AG04450 (cell line): ENCODE results near the gene PCDHA1. TPM values are rescaled to one million over a fixed set of nuclear protein-coding genes. Genes with fewer than 3 reads are reported as not detected.
"Not testable (repeated sequence)": the region's sequence is repeated elsewhere in the genome, so short reads cannot be mapped to it uniquely, and the experiment has no call there.

Experiments used
- CTCF ChIA-PET: fragments of 300-600, 350-600 bp; formaldehyde crosslinking; extraction: SDS; loops from one replicate; lab custom pipeline; 2022; ENCODE audit warnings: antibody characterized with exemption, inconsistent platforms; lab: Charles Lee
- POLR2A ChIA-PET: fragments of 350-600 bp; formaldehyde crosslinking; extraction: SDS; loops from one replicate; lab custom pipeline; 2021; ENCODE audit warnings: antibody characterized with exemption, inconsistent platforms; lab: Yijun Ruan, JAX
- DNase-seq: peaks from one replicate; pipeline ENCODE4 v3.0.0-alpha.2; 2011; ENCODE audit warnings: low read depth, low spot score
- H3K27ac ChIP-seq: one replicate; pipeline ENCODE4 v1.5.1; 2012; ENCODE audit warnings: low read depth, low read length, control low read depth
- H3K27me3 ChIP-seq: one replicate; pipeline ENCODE4 v1.6.0; 2012; ENCODE audit warnings: low read length; ENCODE audit not compliant: control insufficient read depth, insufficient read depth
- H3K4me3 ChIP-seq: 2 replicates; pipeline ENCODE4 v1.5.1; 2011; ENCODE audit warnings: mild to moderate bottlenecking, low read depth, low read length, control low read depth
- H3K9me3 ChIP-seq: 2 replicates; pipeline ENCODE4 v1.5.1; 2012; ENCODE audit warnings: low read length; ENCODE audit not compliant: control insufficient read depth, insufficient read depth
- CTCF ChIP-seq: IDR thresholded peaks from 2 replicates; pipeline ENCODE4 v1.5.1; 2011; ENCODE audit warnings: low read depth, low read length, control low read depth, inconsistent platforms
- polyA plus RNA-seq: library from polyadenylated mRNA; depleted of rRNA; stranded (reverse); fragments of >200 nt; gene quantifications from 2 replicates; pipeline ENCODE4 v1.2.3, GENCODE V29; 2011

Gene PCDHA1
- polyA plus RNA-seq, 1 experiment: 0.09 TPM

GRCh38 chr5:140869555-140869886 lies 83.6 kb downstream of the PCDHA1 start:
- no peaks in the 10 kb centered on the region for H3K27me3 ChIP-seq
- POLR2A ChIA-PET: no interaction called here
- no peak for DNase-seq
- peaks cover 22% of the 10 kb centered on the region for H3K9me3 ChIP-seq
- no peak overlapping the region for H3K27ac ChIP-seq
- CTCF ChIA-PET: no interaction called here
- H3K4me3 ChIP-seq: no peak overlapping the region
- TF ChIP-seq CTCF: no peak

GRCh38 chr5:140870221-140871201 lies 84.6 kb downstream of the PCDHA1 start:
- POLR2A ChIA-PET: no interaction called here
- CTCF ChIA-PET: no interaction called here
- no peaks in the 10 kb centered on the region for H3K27me3 ChIP-seq

DNA sequence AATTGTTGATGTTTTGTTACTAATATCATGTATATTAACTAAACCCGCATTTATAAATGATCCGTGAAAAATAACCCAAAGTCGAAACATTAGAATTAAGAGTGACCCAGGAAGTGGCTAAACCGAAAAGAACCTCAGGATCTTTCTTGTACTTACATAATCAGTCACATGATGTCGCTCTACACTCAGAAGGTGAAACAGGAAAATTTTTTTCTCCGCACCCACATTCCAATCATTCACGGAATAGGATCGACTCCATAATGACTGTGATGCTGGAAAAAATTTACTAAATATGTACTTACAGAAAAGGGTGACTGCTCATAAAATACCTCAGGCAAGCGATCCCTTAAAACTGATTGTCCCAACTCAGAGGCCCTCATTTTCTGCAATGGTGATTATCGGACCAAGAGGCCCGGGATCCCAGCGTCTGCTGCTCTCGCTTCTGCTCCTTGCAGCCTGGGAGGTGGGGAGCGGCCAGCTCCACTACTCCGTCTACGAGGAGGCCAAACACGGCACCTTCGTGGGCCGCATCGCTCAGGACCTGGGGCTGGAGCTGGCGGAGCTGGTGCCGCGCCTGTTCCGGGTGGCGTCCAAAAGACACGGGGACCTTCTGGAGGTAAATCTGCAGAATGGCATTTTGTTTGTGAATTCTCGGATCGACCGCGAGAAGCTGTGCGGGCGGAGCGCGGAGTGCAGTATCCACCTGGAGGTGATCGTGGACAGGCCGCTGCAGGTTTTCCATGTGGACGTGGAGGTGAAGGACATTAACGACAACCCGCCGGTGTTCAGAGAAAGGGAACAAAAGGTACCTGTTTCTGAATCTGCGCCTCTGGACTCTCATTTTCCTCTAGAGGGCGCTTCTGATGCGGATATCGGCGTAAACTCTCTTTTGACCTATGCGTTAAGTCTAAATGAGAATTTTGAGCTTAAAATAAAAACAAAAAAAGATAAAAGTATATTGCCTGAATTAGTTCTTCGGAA lies 89.4 kb downstream of the PCDHA1 start, which contains the start of gene PCDHA12:
Gene PCDHA12, plus strand, starts transcription at position 224 of the 981 bp plus-strand sequence. Its CDS starts 165 bp downstream, at position 389.
- DNase-seq: no peak
- H3K27me3 ChIP-seq: no peaks in the 10 kb centered on the region
- TF ChIP-seq CTCF: no peak
- POLR2A ChIA-PET: no interaction called here
- no peak within 1 kb of the TSS for H3K27ac ChIP-seq
- peaks cover 34% of the 10 kb centered on the region for H3K9me3 ChIP-seq
- CTCF ChIA-PET: interaction anchor here (0.5 kb wide), 1 partner anchor 1585 kb away, joined by 3 read pairs; no protein-coding TSS in a partner anchor
- no peak within 1 kb of the TSS for H3K4me3 ChIP-seq

More at GRCh38 chr5:140870221-140871201, 84.6 kb downstream of the PCDHA1 start:
- Histone ChIP-seq H3K9me3 (peaks cover 26% of the 10 kb centered on the region), H3K4me3 (no peak overlapping the region), H3K27ac (no peak overlapping the region)
- DNase-seq: no peak
- TF ChIP-seq CTCF: no peak

DNA sequence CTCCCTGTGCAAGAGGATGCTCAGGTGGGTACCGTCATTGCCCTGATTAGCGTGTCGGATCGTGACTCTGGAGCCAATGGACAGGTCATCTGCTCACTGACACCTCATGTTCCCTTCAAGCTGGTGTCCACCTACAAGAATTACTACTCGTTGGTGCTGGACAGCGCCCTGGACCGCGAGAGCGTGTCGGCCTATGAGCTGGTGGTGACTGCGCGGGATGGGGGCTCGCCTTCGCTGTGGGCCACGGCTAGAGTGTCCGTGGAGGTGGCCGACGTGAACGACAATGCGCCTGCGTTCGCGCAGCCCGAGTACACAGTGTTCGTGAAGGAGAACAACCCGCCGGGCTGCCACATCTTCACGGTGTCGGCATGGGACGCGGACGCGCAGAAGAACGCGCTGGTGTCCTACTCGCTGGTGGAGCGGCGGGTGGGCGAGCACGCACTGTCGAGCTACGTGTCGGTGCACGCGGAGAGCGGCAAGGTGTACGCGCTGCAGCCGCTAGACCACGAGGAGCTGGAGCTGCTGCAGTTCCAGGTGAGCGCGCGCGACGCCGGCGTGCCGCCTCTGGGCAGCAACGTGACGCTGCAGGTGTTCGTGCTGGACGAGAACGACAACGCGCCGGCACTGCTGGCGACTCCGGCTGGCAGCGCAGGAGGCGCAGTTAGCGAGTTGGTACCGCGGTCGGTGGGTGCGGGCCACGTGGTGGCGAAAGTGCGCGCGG lies 90.8 kb downstream of the PCDHA1 start:
- H3K27ac ChIP-seq, H3K27me3 ChIP-seq, H3K4me3 ChIP-seq, POLR2A ChIA-PET, DNase-seq, CTCF ChIA-PET: not testable (repeated sequence)
- peaks cover 25% of the 10 kb centered on the region for H3K9me3 ChIP-seq

GRCh38 chr5:140877262-140877581 lies 91.3 kb downstream of the PCDHA1 start:
- TF ChIP-seq CTCF: no peak
- ChIA-PET CTCF (no interaction called here), POLR2A (no interaction called here)
- Histone ChIP-seq H3K4me3 (no peak overlapping the region), H3K27ac (no peak overlapping the region), H3K9me3 (peaks cover 27% of the 10 kb centered on the region), H3K27me3 (no peaks in the 10 kb centered on the region)
- DNase-seq: no peak
